CD4-positive, alpha-beta T cell treated with Interleukin-4 for 1 hour (primary cell): ENCODE measurements around the gene ARHGAP31.

Experiments
- DNase-seq, 2 donors: peaks; one replicate each; pipeline ENCODE4 v3.0.0-alpha.2; 2020 to 2022

Gene ARHGAP31

GRCh38 chr3:119396870-119397269, 102.7 kb downstream of the ARHGAP31 start:
- no peak for DNase-seq

- DNase-seq, result no peak
These were observed 106.3 kb downstream of the ARHGAP31 start for GRCh38 chr3:119400466-119400865.

- DNase-seq, result no peak
These were observed 106.9 kb downstream of the ARHGAP31 start for GRCh38 chr3:119401069-119401468.

GRCh38 chr3:119401503-119402440, 107.6 kb downstream of the ARHGAP31 start:
- DNase-seq, result no peak

GRCh38 chr3:119402791-119403190, 108.6 kb downstream of the ARHGAP31 start:
- DNase-seq, result no peak

GRCh38 chr3:119403201-119403600, 109.0 kb downstream of the ARHGAP31 start:
- DNase-seq, result no peak

GRCh38 chr3:119405315-119405714, 111.1 kb downstream of the ARHGAP31 start:
- no peak for DNase-seq

- no peak for DNase-seq
These were observed 114.2 kb downstream of the ARHGAP31 start for GRCh38 chr3:119408243-119408950.

- no peak for DNase-seq
These were observed 115.7 kb downstream of the ARHGAP31 start for GRCh38 chr3:119409844-119410243.

GRCh38 chr3:119413603-119414280, 119.6 kb downstream of the ARHGAP31 start:
- DNase-seq, result no peak

GRCh38 chr3:119416873-119417272, 122.7 kb downstream of the ARHGAP31 start:
- no peak for DNase-seq

- no peak for DNase-seq
These were observed 123.8 kb downstream of the ARHGAP31 start for GRCh38 chr3:119417771-119418512.

- DNase-seq, result no peak
These were observed 124.5 kb downstream of the ARHGAP31 start for GRCh38 chr3:119418641-119419040.

GRCh38 chr3:119420196-119420595, 126.0 kb downstream of the ARHGAP31 start:
- DNase-seq, result no peak

- no peak for DNase-seq
These were observed 133.5 kb downstream of the ARHGAP31 start for GRCh38 chr3:119427669-119428068.

- no peak for DNase-seq
These were observed 134.4 kb downstream of the ARHGAP31 start for GRCh38 chr3:119428538-119428937.

- DNase-seq, result no peak
These were observed 139.6 kb downstream of the ARHGAP31 start for GRCh38 chr3:119433613-119434325.

GRCh38 chr3:119434703-119435102, 140.5 kb downstream of the ARHGAP31 start:
- DNase-seq, result no peak

GRCh38 chr3:119436977-119437376, 142.8 kb downstream of the ARHGAP31 start:
- no peak for DNase-seq

- DNase-seq, result no peak
These were observed 143.6 kb downstream of the ARHGAP31 start for GRCh38 chr3:119437691-119438258.

- DNase-seq, result no peak
These were observed 149.0 kb downstream of the ARHGAP31 start for GRCh38 chr3:119443179-119443578.

GRCh38 chr3:119444590-119444989, 150.4 kb downstream of the ARHGAP31 start:
- no peak for DNase-seq
